GM12878 (cell line): ENCODE data around the gene SMARCAL1. TPM values are rescaled to one million over a fixed set of nuclear protein-coding genes. Genes with fewer than 3 reads are reported as not detected.

Source experiments
- ATAC-seq: fragments of 200-7000 bp; cut with Tn5 transposase; 3 replicates; pipeline ENCODE4 v1.9.1; 2020; ENCODE audit warnings: mild to moderate bottlenecking, moderate library complexity
- BruUV-seq: library from RNA; stranded (reverse); fragments of 400-500 nt; replicated peaks from 2 replicates; lab custom pipeline; 2021; lab: Mats Ljungman, UMichigan
- CTCF ChIA-PET: fragments of 300-600 bp; sonication (Branson Sonifier 250); formaldehyde crosslinking; extraction: SDS; loops from one replicate; lab custom pipeline; 2021; ENCODE audit warnings: inconsistent platforms; lab: Yijun Ruan, JAX
- POLR2A ChIA-PET: fragments of 350-600 bp; formaldehyde crosslinking; extraction: SDS; loops from one replicate; lab custom pipeline; 2021; ENCODE audit warnings: inconsistent platforms; lab: Charles Lee
- RAD21 ChIA-PET: fragments of 300-600 bp; sonication (Branson Sonifier 250); formaldehyde crosslinking; loops from one replicate; lab custom pipeline; 2023; ENCODE audit warnings: antibody characterized with exemption; ENCODE audit not compliant: unreplicated experiment; lab: Charles Lee
- SMC1A ChIA-PET: fragments of 300-600 bp; sonication (Branson Sonifier 250); formaldehyde crosslinking; loops from one replicate; lab custom pipeline; 2023; ENCODE audit not compliant: unreplicated experiment, uncharacterized antibody; lab: Charles Lee
- DNase-seq: peaks from one replicate; pipeline ENCODE4 v3.0.0-alpha.2; 2011; ENCODE audit warnings: low read depth, low spot score
- FAIRE-seq: peaks from 3 replicates; lab custom pipeline; 2011; peaks lifted over from hg19 to GRCh38; lab: Jason Lieb, UNC
- H2AFZ ChIP-seq: 2 replicates; pipeline ENCODE4 v1.6.0; 2011; ENCODE audit warnings: low read depth, low read length, control low read depth; ENCODE audit not compliant: control insufficient read depth
- H3K27ac ChIP-seq: 2 replicates; pipeline ENCODE4 v1.5.1; 2011; ENCODE audit warnings: control low read depth; ENCODE audit not compliant: control insufficient read depth, insufficient read depth
- H3K27me3 ChIP-seq, 2 experiments: replicated peaks in 1 of 2; 2 replicates each; pipeline versions ENCODE4 v1.6.0 to v1.6.1; 2011; ENCODE audit warnings: low read length in 1 of 2; ENCODE audit not compliant: control insufficient read depth in 2 of 2, insufficient read depth in 2 of 2
- H3K36me3 ChIP-seq, 2 experiments: 2 replicates each; pipeline ENCODE4 v1.5.1; 2011; ENCODE audit warnings: low read length in 1 of 2; ENCODE audit not compliant: control insufficient read depth in 2 of 2, insufficient read depth in 2 of 2
- H3K4me1 ChIP-seq: 2 replicates; pipeline ENCODE4 v1.6.1; 2011; ENCODE audit warnings: mild to moderate bottlenecking, low read length, moderate library complexity, mixed read lengths; ENCODE audit not compliant: control insufficient read depth, insufficient read depth
- H3K4me2 ChIP-seq: 2 replicates; pipeline ENCODE4 v1.6.0; 2011; ENCODE audit warnings: control low read depth; ENCODE audit not compliant: control insufficient read depth, insufficient read depth
- H3K4me3 ChIP-seq: fragments of 200-600 bp; sonication (generic); 2 replicates; pipeline ENCODE4 v1.5.1; 2016
- H3K79me2 ChIP-seq: 2 replicates; pipeline ENCODE4 v1.6.0; 2011; ENCODE audit warnings: low read length; ENCODE audit not compliant: control insufficient read depth, insufficient read depth
- H3K9ac ChIP-seq: 2 replicates; pipeline ENCODE4 v1.8.0; 2011; ENCODE audit warnings: low read length, control low read depth, mixed read lengths; ENCODE audit not compliant: control insufficient read depth, insufficient read depth
- H3K9me3 ChIP-seq: replicated peaks from 3 replicates; pipeline ENCODE4 v1.5.1; 2011; ENCODE audit warnings: mild to moderate bottlenecking, low read length; ENCODE audit not compliant: control insufficient read depth, insufficient read depth
- H4K20me1 ChIP-seq: 2 replicates; pipeline ENCODE4 v1.6.0; 2011; ENCODE audit not compliant: control insufficient read depth, insufficient read depth
- PKNOX1 ChIP-seq: fragments of 450-650 bp; IDR thresholded peaks from 2 replicates; pipeline ENCODE4 v1.6.1; 2016; ENCODE audit warnings: mild to moderate bottlenecking
- POLR2A ChIP-seq: IDR thresholded peaks from 2 replicates; pipeline ENCODE4 v1.6.1; 2011; ENCODE audit warnings: low read depth, mild to moderate bottlenecking, low read length
- RELA ChIP-seq: fragments of 450-650 bp; IDR thresholded peaks from 2 replicates; pipeline ENCODE4 v1.8.0; 2014; ENCODE audit warnings: borderline replicate concordance; ENCODE audit not compliant: partially characterized antibody
- WGBS: methylation state at CpG from one replicate; pipeline ENCODE4 v1.1.6; 2016; ENCODE audit warnings: low lambda C conversion rate; ENCODE audit not compliant: insufficient replicate concordance, insufficient coverage; ENCODE audit errors: missing lambda C conversion rate; 5-methylcytosine and 5-hydroxymethylcytosine counted together
- in situ Hi-C: fragments of 300-500 bp; cut with MboI; formaldehyde crosslinking; loops from 9 replicates; pipeline ENCODE4 v1.14.3; 2018; ENCODE audit warnings: mixed read lengths
- intact Hi-C: fragments of 100-400 bp; cut with micrococcal nuclease; formaldehyde crosslinking; loops from one replicate; pipeline ENCODE4 v1.14.2; 2022; ENCODE audit not compliant: unreplicated experiment
- polyA plus RNA-seq, 11 experiments: library from polyadenylated mRNA; depleted of rRNA in 4 of 11; unstranded in 6 of 11; stranded (reverse) in 5 of 11; fragments of >200 nt; fragmentation: Nextera tagmentation in 4 of 11; fragmentation: Illumina TruSeq in 1 of 11; extraction: Ambion mirVana in 4 of 11; extraction: Trizol in 1 of 11; gene quantifications; 1 replicate in 1 of 11; 2 replicates in 10 of 11; pipeline versions ENCODE4 v1.2.1 to v1.2.3, GENCODE V29; 2011 to 2016; ENCODE audit warnings: inconsistent platforms in 2 of 11, missing spikeins in 2 of 11, low read depth in 1 of 11
- total RNA-seq, 4 experiments: library from RNA; depleted of rRNA in 3 of 4; stranded (reverse); fragments of >200 nt in 3 of 4; fragmentation: Illumina TruSeq in 1 of 4; extraction: Trizol in 1 of 4; gene quantifications; 2 replicates each; pipeline versions ENCODE4 v1.2.1 to v1.2.3, GENCODE V29; 2013 to 2021
- TF ChIP-seq, protein P1 (sequence below): fragments of 450-650 bp; IDR thresholded peaks from 2 replicates; pipeline ENCODE4 v1.6.1; 2016; ENCODE audit warnings: mild to moderate bottlenecking, moderate library complexity, borderline replicate concordance

SMARCAL1 gene
- total and polyA plus RNA-seq, 10 of the 15 experiments (the other 5 are each of a cell fraction or from before 2014, with no cell fraction given): 10.8 to 32.9 (median 21.8) TPM

DNA sequence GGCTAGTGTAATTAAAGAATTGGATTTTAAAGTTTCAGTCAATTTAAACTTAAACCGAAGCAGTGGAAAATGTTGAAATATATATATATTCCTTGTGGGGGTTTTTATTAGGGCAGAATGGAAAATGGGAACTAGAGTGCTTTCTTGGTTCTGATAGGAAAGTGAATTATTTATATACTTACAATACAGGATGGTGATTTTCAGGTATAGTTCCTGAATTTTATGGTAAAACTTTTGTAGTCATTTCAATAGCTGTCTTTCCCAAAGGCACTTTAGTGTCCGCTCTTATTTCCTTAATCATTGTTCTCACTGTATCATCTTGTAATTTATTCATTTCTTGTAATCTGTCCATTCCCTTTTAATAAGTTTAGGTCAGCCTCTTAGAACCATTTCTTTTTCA is 88.3 kb downstream of the SMARCAL1 start (continued):
- TF ChIP-seq PKNOX1: no peak
- TF ChIP-seq, protein P1, sequence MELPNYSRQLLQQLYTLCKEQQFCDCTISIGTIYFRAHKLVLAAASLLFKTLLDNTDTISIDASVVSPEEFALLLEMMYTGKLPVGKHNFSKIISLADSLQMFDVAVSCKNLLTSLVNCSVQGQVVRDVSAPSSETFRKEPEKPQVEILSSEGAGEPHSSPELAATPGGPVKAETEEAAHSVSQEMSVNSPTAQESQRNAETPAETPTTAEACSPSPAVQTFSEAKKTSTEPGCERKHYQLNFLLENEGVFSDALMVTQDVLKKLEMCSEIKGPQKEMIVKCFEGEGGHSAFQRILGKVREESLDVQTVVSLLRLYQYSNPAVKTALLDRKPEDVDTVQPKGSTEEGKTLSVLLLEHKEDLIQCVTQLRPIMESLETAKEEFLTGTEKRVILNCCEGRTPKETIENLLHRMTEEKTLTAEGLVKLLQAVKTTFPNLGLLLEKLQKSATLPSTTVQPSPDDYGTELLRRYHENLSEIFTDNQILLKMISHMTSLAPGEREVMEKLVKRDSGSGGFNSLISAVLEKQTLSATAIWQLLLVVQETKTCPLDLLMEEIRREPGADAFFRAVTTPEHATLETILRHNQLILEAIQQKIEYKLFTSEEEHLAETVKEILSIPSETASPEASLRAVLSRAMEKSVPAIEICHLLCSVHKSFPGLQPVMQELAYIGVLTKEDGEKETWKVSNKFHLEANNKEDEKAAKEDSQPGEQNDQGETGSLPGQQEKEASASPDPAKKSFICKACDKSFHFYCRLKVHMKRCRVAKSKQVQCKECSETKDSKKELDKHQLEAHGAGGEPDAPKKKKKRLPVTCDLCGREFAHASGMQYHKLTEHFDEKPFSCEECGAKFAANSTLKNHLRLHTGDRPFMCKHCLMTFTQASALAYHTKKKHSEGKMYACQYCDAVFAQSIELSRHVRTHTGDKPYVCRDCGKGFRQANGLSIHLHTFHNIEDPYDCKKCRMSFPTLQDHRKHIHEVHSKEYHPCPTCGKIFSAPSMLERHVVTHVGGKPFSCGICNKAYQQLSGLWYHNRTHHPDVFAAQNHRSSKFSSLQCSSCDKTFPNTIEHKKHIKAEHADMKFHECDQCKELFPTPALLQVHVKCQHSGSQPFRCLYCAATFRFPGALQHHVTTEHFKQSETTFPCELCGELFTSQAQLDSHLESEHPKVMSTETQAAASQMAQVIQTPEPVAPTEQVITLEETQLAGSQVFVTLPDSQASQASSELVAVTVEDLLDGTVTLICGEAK: no peak

DNA sequence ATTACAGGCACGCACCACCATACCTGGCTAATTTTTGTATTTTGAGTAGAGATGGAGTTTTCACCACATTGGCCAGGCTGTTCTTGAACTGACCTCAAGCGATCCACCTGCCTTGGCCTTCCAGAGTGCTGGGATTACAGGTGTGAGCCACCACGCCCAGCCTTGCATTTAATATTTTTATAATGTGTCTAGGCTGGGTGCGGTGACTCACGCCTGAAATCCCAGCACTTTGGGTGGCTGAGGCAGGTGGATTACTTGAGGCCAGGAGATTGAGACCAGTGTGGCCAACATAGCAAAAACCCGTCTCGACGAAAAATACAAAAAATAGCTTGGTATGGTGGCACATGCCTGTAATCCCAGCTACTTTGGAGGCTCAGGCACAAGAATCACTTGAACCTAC is 89.6 kb downstream of the SMARCAL1 start:
- in situ Hi-C loops: no loop called here
- H2AFZ ChIP-seq: no peak overlapping the region
- SMC1A ChIA-PET: no interaction called here
- DNase-seq: no peak
- peaks cover 10 to 51% of the 10 kb centered on the region in 2 experiments for H3K36me3 ChIP-seq
- no peaks in the 10 kb centered on the region for H3K27me3 ChIP-seq
- 93% methylated on average over 8 of the region's 8 CpGs for WGBS
- no peak overlapping the region; the same call in 1 of the 2 replicates for H3K9ac ChIP-seq
- no TSS peak for BruUV-seq
- H3K9me3 ChIP-seq: no peaks in the 10 kb centered on the region
- RAD21 ChIA-PET: no interaction called here
- POLR2A ChIA-PET: no interaction called here
- peaks cover 60% of the 10 kb centered on the region for H3K79me2 ChIP-seq
- no peak overlapping the region for H3K27ac ChIP-seq
- no peak for FAIRE-seq
- peak overlapping the region; percentile 61 for H3K4me2 ChIP-seq
- H4K20me1 ChIP-seq: peaks cover 4% of the 10 kb centered on the region; the same call in 1 of the 2 replicates
- H3K4me3 ChIP-seq: no peak overlapping the region; the same call in 1 of the 2 replicates
- CTCF ChIA-PET: no interaction called here
- ATAC-seq: no peak
- TF ChIP-seq RELA (no peak), POLR2A (0 out of 2 replicates have a peak, but pooled peaks have one; percentile 17)
- intact Hi-C loops: loop anchor here (10.0 kb wide), 1 partner anchor 387 kb away; no protein-coding TSS in a partner anchor
- H3K4me1 ChIP-seq: peaks cover 7% of the 10 kb centered on the region; the same call in 1 of the 2 replicates
